H1 (cell line): Measurements from ENCODE around the gene SH2B3. TPM values are rescaled to one million over a fixed set of nuclear protein-coding genes. Genes with fewer than 3 reads are reported as not detected.

ENCODE experiments used
- CTCF ChIA-PET: fragments of 300-600 bp; sonication (Branson Sonifier 250); formaldehyde crosslinking; loops from one replicate; lab custom pipeline; 2021; ENCODE audit not compliant: partially characterized antibody; lab: Charles Lee
- POLR2A ChIA-PET: fragments of 300-600 bp; sonication (Branson Sonifier 250); formaldehyde crosslinking; loops from one replicate; lab custom pipeline; 2021; ENCODE audit warnings: inconsistent platforms; ENCODE audit not compliant: partially characterized antibody; lab: Charles Lee
- DNase-seq, 2 experiments: peaks; one replicate each; pipeline versions ENCODE4 v3.0.0 to v3.0.0-alpha.2; 2010 to 2022; ENCODE audit warnings: low spot score in 2 of 2, low read depth in 1 of 2, mixed read lengths in 1 of 2
- FAIRE-seq: peaks from 2 replicates; lab custom pipeline; 2011; peaks lifted over from hg19 to GRCh38; lab: Jason Lieb, UNC
- H2AFZ ChIP-seq: 2 replicates; pipeline ENCODE4 v1.8.1; 2012; ENCODE audit warnings: low read length, inconsistent platforms
- H2AK5ac ChIP-seq: 2 replicates; pipeline ENCODE4 v1.6.1; 2013; ENCODE audit warnings: low read depth, low read length
- H2BK120ac ChIP-seq: replicated peaks from 2 replicates; pipeline ENCODE3; 2013; ENCODE audit warnings: low read depth, low read length, inconsistent platforms
- H2BK12ac ChIP-seq: 2 replicates; pipeline ENCODE4 v1.6.1; 2013; ENCODE audit warnings: low read depth, low read length
- H2BK15ac ChIP-seq: 2 replicates; pipeline ENCODE4 v1.6.1; 2013; ENCODE audit warnings: low read length
- H2BK20ac ChIP-seq: 2 replicates; pipeline ENCODE4 v1.6.1; 2013; ENCODE audit warnings: low read length
- H2BK5ac ChIP-seq: 2 replicates; pipeline ENCODE4 v1.6.1; 2013; ENCODE audit warnings: low read depth, low read length
- H3K14ac ChIP-seq: 2 replicates; pipeline ENCODE4 v1.6.1; 2013; ENCODE audit warnings: inconsistent platforms; ENCODE audit not compliant: insufficient read length
- H3K18ac ChIP-seq: 2 replicates; pipeline ENCODE4 v1.6.1; 2013; ENCODE audit warnings: low read length; ENCODE audit errors: extremely low read depth
- H3K23ac ChIP-seq: 2 replicates; pipeline ENCODE4 v1.6.1; 2013; ENCODE audit warnings: inconsistent platforms; ENCODE audit not compliant: insufficient read length
- H3K23me2 ChIP-seq: 2 replicates; pipeline ENCODE4 v1.6.1; 2013; ENCODE audit warnings: low read depth, low read length
- H3K27ac ChIP-seq: 2 replicates; pipeline ENCODE4 v1.6.1; 2011; ENCODE audit warnings: low read depth, low read length, inconsistent platforms
- H3K27me3 ChIP-seq, 4 experiments: replicated peaks in 1 of 4; 1 replicate in 1 of 4; 2 replicates in 3 of 4; pipeline versions ENCODE4 v1.6.1 to v1.8.1; 2011 to 2013; ENCODE audit warnings: low read length in 3 of 4, mild to moderate bottlenecking in 3 of 4, inconsistent platforms in 2 of 4, mixed read lengths in 2 of 4, moderate library complexity in 1 of 4; ENCODE audit not compliant: control insufficient read depth in 3 of 4, insufficient read depth in 3 of 4; ENCODE audit errors: extremely low read depth in 1 of 4
- H3K36me3 ChIP-seq, 4 experiments: 2 replicates each; pipeline versions ENCODE4 v1.6.1 to v1.8.1; 2011 to 2013; ENCODE audit warnings: mild to moderate bottlenecking in 4 of 4, low read length in 3 of 4, moderate library complexity in 2 of 4, control low read depth in 1 of 4, inconsistent platforms in 1 of 4; ENCODE audit not compliant: insufficient read depth in 4 of 4, control insufficient read depth in 2 of 4
- H3K4ac ChIP-seq: replicated peaks from 2 replicates; pipeline ENCODE3; 2013; ENCODE audit warnings: low read length, low read depth, mixed read lengths, inconsistent platforms; ENCODE audit not compliant: insufficient read length
- H3K4me1 ChIP-seq, 4 experiments: replicated peaks in 1 of 4; 1 replicate in 1 of 4; 2 replicates in 3 of 4; pipeline versions ENCODE4 v1.6.1 to v1.8.1; 2011 to 2013; ENCODE audit warnings: low read length in 3 of 4, inconsistent platforms in 2 of 4, mixed read lengths in 1 of 4; ENCODE audit not compliant: insufficient read depth in 4 of 4, control insufficient read depth in 3 of 4
- H3K4me2 ChIP-seq, 2 experiments: 2 replicates each; pipeline versions ENCODE4 v1.6.1 to v1.8.1; 2011 to 2013; ENCODE audit warnings: low read depth in 2 of 2, low read length in 2 of 2, control low read depth in 1 of 2, inconsistent platforms in 1 of 2, mild to moderate bottlenecking in 1 of 2; ENCODE audit not compliant: insufficient read depth in 1 of 2
- H3K4me3 ChIP-seq, 4 experiments: fragments of 200-600, 300-600 bp in 1 of 4; sonication (generic), shearing (Covaris generic), sonication (Bioruptor Twin) in 1 of 4; 2 replicates each; pipeline versions ENCODE4 v1.5.1 to v1.8.1; 2011 to 2016; ENCODE audit warnings: low read length in 4 of 4, low read depth in 3 of 4, control low read depth in 2 of 4, inconsistent platforms in 2 of 4, mild to moderate bottlenecking in 2 of 4, mixed read lengths in 1 of 4, moderate library complexity in 1 of 4; ENCODE audit not compliant: insufficient read depth in 2 of 4; ENCODE audit errors: extremely low read depth in 1 of 4
- H3K56ac ChIP-seq: replicated peaks from 2 replicates; pipeline ENCODE3; 2013; ENCODE audit warnings: low read depth, mild to moderate bottlenecking, mixed read lengths, low read length, inconsistent platforms; ENCODE audit not compliant: insufficient read length
- H3K79me1 ChIP-seq: 2 replicates; pipeline ENCODE4 v1.6.1; 2013; ENCODE audit warnings: low read depth, low read length, control low read depth
- H3K79me2 ChIP-seq, 2 experiments: 2 replicates each; pipeline versions ENCODE4 v1.6.1 to v1.8.1; 2012 to 2013; ENCODE audit warnings: low read length in 2 of 2, mild to moderate bottlenecking in 2 of 2, inconsistent platforms in 1 of 2; ENCODE audit not compliant: insufficient read depth in 2 of 2, control insufficient read depth in 1 of 2
- H3K9ac ChIP-seq, 4 experiments: replicated peaks in 1 of 4; 1 replicate in 1 of 4; 2 replicates in 3 of 4; pipeline versions ENCODE4 v1.6.1 to v1.8.1; 2011 to 2013; ENCODE audit warnings: low read depth in 3 of 4, low read length in 3 of 4, control low read depth in 2 of 4, mild to moderate bottlenecking in 2 of 4, moderate library complexity in 2 of 4, inconsistent platforms in 1 of 4; ENCODE audit errors: extremely low read depth in 1 of 4
- H3K9me3 ChIP-seq, 2 experiments: 2 replicates each; pipeline versions ENCODE4 v1.6.1 to v1.8.1; 2012 to 2013; ENCODE audit warnings: mild to moderate bottlenecking in 2 of 2, moderate library complexity in 2 of 2, control low read depth in 1 of 2, inconsistent platforms in 1 of 2, low read depth in 1 of 2, low read length in 1 of 2, mixed read lengths in 1 of 2; ENCODE audit not compliant: insufficient read depth in 2 of 2
- H4K20me1 ChIP-seq, 2 experiments: replicated peaks in 1 of 2; 2 replicates each; pipeline versions ENCODE3 to v1.8.1; 2011 to 2013; ENCODE audit warnings: inconsistent platforms in 2 of 2, low read length in 2 of 2, mild to moderate bottlenecking in 1 of 2; ENCODE audit not compliant: insufficient read depth in 2 of 2, control insufficient read depth in 1 of 2
- H4K5ac ChIP-seq: 2 replicates; pipeline ENCODE4 v1.6.1; 2013; ENCODE audit warnings: low read length, low read depth, mixed read lengths, inconsistent platforms; ENCODE audit not compliant: insufficient read length
- H4K8ac ChIP-seq: 2 replicates; pipeline ENCODE4 v1.8.0; 2013; ENCODE audit warnings: mild to moderate bottlenecking, moderate library complexity, low read length, inconsistent platforms; ENCODE audit not compliant: insufficient read depth; ENCODE audit errors: extremely low read depth
- H4K91ac ChIP-seq: replicated peaks from 2 replicates; pipeline ENCODE3; 2013; ENCODE audit warnings: low read length, mixed read lengths, inconsistent platforms; ENCODE audit not compliant: insufficient read length
- SP2 ChIP-seq: IDR thresholded peaks from 2 replicates; pipeline ENCODE4 v1.6.1; 2012; ENCODE audit warnings: mild to moderate bottlenecking, low read length, inconsistent platforms
- WGBS, 2 experiments: shearing (Covaris generic) in 1 of 2; methylation state at CpG; one replicate each; pipeline versions ENCODE4 v1.1.6 to v1.1.7; 2013 to 2015; ENCODE audit warnings: low lambda C conversion rate in 2 of 2, mixed read lengths in 2 of 2, inconsistent platforms in 1 of 2, low coverage in 1 of 2, missing lambda C conversion rate in 1 of 2; ENCODE audit not compliant: insufficient replicate concordance in 2 of 2, insufficient coverage in 1 of 2, insufficient read length in 1 of 2; ENCODE audit errors: extremely low coverage in 1 of 2, missing lambda C conversion rate in 1 of 2; 5-methylcytosine and 5-hydroxymethylcytosine counted together
- polyA plus RNA-seq, 7 experiments: library from polyadenylated mRNA; depleted of rRNA in 3 of 7; stranded (reverse) in 5 of 7; unstranded in 2 of 7; fragments of >200 nt in 5 of 7; fragments of 200-250 nt in 2 of 7; gene quantifications; 1 replicate in 5 of 7; 2 replicates in 1 of 7; 4 replicates in 1 of 7; pipeline versions ENCODE4 v1.2.1 to v1.2.3, GENCODE V29; 2011 to 2013; ENCODE audit warnings: missing spikeins in 2 of 7, mixed read lengths in 2 of 7
- total RNA-seq: library from RNA; stranded (reverse); fragmentation: NEBNext Ultra II Directional; extraction: Animal tissue kit (Norgen Biotek cat#: 25700); gene quantifications from 2 replicates; pipeline ENCODE4 v1.2.1, GENCODE V29; 2021

The SH2B3 gene
- total and polyA plus RNA-seq, 2 of the 8 experiments (the other 6 are each of a cell fraction or from before 2014, with no cell fraction given): 20.8 to 34.1 TPM

DNA sequence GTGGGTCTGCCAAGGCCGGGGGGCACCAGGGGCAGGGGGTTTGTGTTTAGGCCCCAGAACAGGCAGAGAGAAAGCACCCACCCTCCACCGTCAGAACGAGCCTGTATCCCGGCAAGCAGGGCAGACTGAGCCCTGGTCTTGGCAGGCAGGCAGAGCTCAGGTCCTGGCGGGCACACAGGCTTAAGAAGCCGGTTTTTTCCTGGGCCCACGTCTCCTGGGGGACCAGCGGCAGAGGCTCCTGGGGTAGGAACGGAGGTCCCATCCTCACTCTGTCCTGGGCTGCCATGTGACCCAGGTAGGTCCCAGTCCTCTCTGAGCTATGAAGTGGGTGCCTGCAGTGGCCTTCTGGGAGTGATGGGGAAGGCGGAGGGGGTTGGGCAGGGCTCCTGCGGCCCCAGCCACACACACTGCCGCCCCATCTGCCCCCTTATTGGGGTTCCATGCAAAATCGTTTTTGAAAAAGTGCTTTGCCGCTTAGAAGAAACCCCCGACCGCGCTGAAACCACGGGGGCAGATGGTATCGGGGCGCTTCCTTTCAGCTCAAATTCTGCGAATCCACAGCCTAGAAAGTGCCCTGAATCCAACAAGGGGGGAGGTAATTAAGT lies 24.2 kb downstream of the SH2B3 start:
- no peak for TF ChIP-seq SP2
- no peak for DNase-seq
- Histone ChIP-seq H3K4me1 (peaks cover 4 to 28% (median 21%) of the 10 kb centered on the region in 4 experiments), H4K5ac (no peak overlapping the region), H3K27me3 (no peaks in the 10 kb centered on the region; a peak in 1 of 7 replicates), H3K14ac (no peak overlapping the region), H4K20me1 (peaks cover 6 to 7% of the 10 kb centered on the region in 2 experiments), H3K79me1 (peaks cover 11% of the 10 kb centered on the region), H2BK5ac (peak overlapping the region; percentile 71; the same call in 1 of the 2 replicates), H3K18ac (no peak overlapping the region; the same call in 1 of the 2 replicates), H2BK12ac (no peak overlapping the region), H2BK15ac (no peak overlapping the region), H2BK120ac (peak overlapping the region; percentile 72), H3K4me3 (no peak overlapping the region), H3K79me2 (peaks cover 7 to 76% of the 10 kb centered on the region in 2 experiments), H3K4me2 (no peak overlapping the region), H3K4ac (peak overlapping the region; percentile 46), H4K91ac (peak overlapping the region; percentile 68), H3K56ac (no peak overlapping the region), H3K9me3 (no peaks in the 10 kb centered on the region), H2BK20ac (no peak overlapping the region), H3K36me3 (no peaks in the 10 kb centered on the region), H4K8ac (peak overlapping the region; percentile 79; the same call in 1 of the 2 replicates), H3K23ac (no peak overlapping the region), H3K9ac (no peak overlapping the region), H2AK5ac (0 out of 2 replicates have a peak overlapping the region, but pooled peaks have one; percentile 65), H2AFZ (no peak overlapping the region), H3K27ac (no peak overlapping the region), H3K23me2 (no peaks in the 10 kb centered on the region)
- CTCF ChIA-PET: interaction anchor here (0.6 to 4.8 kb wide), 10 partner anchors 9 to 308 kb away, joined by 3 to 37 read pairs (median 4); no protein-coding TSS in a partner anchor
- POLR2A ChIA-PET: interaction anchor here (0.7 to 3.4 kb wide), 9 partner anchors 9 to 165 kb away, joined by 3 to 23 read pairs (median 3); no protein-coding TSS in a partner anchor
- FAIRE-seq: no peak
- whole genome bisulfite sequencing, 2 experiments: 83% methylated on average over 20 of the region's 21 CpGs; no CpG with 5 or more reads in 1 of the 2 experiments
